ENCODE measurements around the gene WWOX. TPM values are rescaled to one million over a fixed set of nuclear protein-coding genes. Genes with fewer than 3 reads are reported as not detected.

WWOX gene
- total and polyA plus RNA-seq, 2 of the 13 experiments (the other 11 are each of a cell fraction or from before 2014, with no cell fraction given): 9.1 to 37.4 TPM

- TF ChIP-seq ZSCAN20 (CRISPR knock-in tag; IDR thresholded peaks at IDR 0.05; ENCODE audit: borderline replicate concordance) (no peak), ZSCAN21 (CRISPR knock-in tag; IDR thresholded peaks at IDR 0.05; ENCODE audit: borderline replicate concordance) (no peak), CENPT (CRISPR knock-in tag; IDR thresholded peaks at IDR 0.05; ENCODE audit: low read depth) (no peak), ZNF180 (CRISPR knock-in tag; IDR thresholded peaks at IDR 0.05; ENCODE audit: borderline replicate concordance, low read depth) (no peak), ZNF703 (CRISPR knock-in tag; IDR thresholded peaks at IDR 0.05; ENCODE audit: borderline replicate concordance) (no peak), KDM2A (CRISPR knock-in tag; IDR thresholded peaks at IDR 0.05; ENCODE audit: borderline replicate concordance, low read depth) (no peak), ZSCAN30 (CRISPR knock-in tag; IDR thresholded peaks at IDR 0.05) (no peak), REXO4 (CRISPR knock-in tag; IDR thresholded peaks at IDR 0.05; ENCODE audit: borderline replicate concordance) (no peak), ZNF607 (CRISPR knock-in tag; IDR thresholded peaks at IDR 0.05; ENCODE audit: borderline replicate concordance) (no peak), ZNF225 (CRISPR knock-in tag; IDR thresholded peaks at IDR 0.05) (no peak), PHF5A (CRISPR knock-in tag; IDR thresholded peaks at IDR 0.05; ENCODE audit: low read depth, unreplicated experiment) (no peak), SCMH1 (CRISPR knock-in tag; IDR thresholded peaks at IDR 0.05; ENCODE audit: borderline replicate concordance) (no peak), ZNF501 (CRISPR knock-in tag; IDR thresholded peaks at IDR 0.05) (no peak), ZNF468 (CRISPR knock-in tag; IDR thresholded peaks at IDR 0.05) (no peak), TBX2 (CRISPR knock-in tag; IDR thresholded peaks at IDR 0.05; ENCODE audit: borderline replicate concordance) (peak; percentile 70; the same call in 1 of the 2 replicates), GABPB1 (CRISPR knock-in tag; IDR thresholded peaks at IDR 0.05) (no peak), SP140L (CRISPR knock-in tag; IDR thresholded peaks at IDR 0.05; ENCODE audit: borderline replicate concordance) (no peak), SP1 (IDR thresholded peaks at IDR 0.05) (no peak), SP1 (CRISPR knock-in tag; IDR thresholded peaks at IDR 0.05) (no peak), KAT2B (IDR thresholded peaks at IDR 0.05; ENCODE audit: borderline replicate concordance, low read depth, low read length) (no peak)
- TF ChIP-seq, protein P1, sequence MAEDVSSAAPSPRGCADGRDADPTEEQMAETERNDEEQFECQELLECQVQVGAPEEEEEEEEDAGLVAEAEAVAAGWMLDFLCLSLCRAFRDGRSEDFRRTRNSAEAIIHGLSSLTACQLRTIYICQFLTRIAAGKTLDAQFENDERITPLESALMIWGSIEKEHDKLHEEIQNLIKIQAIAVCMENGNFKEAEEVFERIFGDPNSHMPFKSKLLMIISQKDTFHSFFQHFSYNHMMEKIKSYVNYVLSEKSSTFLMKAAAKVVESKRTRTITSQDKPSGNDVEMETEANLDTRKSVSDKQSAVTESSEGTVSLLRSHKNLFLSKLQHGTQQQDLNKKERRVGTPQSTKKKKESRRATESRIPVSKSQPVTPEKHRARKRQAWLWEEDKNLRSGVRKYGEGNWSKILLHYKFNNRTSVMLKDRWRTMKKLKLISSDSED (CRISPR knock-in tag; IDR thresholded peaks at IDR 0.05): no peak
- TF ChIP-seq, protein P2, sequence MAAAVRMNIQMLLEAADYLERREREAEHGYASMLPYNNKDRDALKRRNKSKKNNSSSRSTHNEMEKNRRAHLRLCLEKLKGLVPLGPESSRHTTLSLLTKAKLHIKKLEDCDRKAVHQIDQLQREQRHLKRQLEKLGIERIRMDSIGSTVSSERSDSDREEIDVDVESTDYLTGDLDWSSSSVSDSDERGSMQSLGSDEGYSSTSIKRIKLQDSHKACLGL (CRISPR knock-in tag; IDR thresholded peaks at IDR 0.05): no peak
- TF ChIP-seq, protein P3, sequence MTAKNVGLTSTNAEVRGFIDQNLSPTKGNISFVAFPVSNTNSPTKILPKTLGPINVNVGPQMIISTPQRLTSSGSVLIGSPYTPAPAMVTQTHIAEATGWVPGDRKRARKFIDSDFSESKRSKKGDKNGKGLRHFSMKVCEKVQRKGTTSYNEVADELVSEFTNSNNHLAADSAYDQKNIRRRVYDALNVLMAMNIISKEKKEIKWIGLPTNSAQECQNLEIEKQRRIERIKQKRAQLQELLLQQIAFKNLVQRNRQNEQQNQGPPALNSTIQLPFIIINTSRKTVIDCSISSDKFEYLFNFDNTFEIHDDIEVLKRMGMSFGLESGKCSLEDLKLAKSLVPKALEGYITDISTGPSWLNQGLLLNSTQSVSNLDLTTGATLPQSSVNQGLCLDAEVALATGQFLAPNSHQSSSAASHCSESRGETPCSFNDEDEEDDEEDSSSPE (CRISPR knock-in tag; IDR thresholded peaks at IDR 0.05): no peak
- TF ChIP-seq, protein P4, sequence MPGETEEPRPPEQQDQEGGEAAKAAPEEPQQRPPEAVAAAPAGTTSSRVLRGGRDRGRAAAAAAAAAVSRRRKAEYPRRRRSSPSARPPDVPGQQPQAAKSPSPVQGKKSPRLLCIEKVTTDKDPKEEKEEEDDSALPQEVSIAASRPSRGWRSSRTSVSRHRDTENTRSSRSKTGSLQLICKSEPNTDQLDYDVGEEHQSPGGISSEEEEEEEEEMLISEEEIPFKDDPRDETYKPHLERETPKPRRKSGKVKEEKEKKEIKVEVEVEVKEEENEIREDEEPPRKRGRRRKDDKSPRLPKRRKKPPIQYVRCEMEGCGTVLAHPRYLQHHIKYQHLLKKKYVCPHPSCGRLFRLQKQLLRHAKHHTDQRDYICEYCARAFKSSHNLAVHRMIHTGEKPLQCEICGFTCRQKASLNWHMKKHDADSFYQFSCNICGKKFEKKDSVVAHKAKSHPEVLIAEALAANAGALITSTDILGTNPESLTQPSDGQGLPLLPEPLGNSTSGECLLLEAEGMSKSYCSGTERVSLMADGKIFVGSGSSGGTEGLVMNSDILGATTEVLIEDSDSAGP (CRISPR knock-in tag; IDR thresholded peaks at IDR 0.05; ENCODE audit: borderline replicate concordance): no peak
These were observed 193.5 kb downstream of the WWOX start (continued) for GRCh38 chr16:78292844-78293380.
